GM12878 (cell line): ENCODE data around the gene POLN.

ENCODE experiments used
- HDAC2 ChIP-seq: fragments of 200-600 bp; sonication (generic); IDR thresholded peaks from 2 replicates; pipeline ENCODE4 v1.6.1; 2017
- MAX ChIP-seq: IDR thresholded peaks from 2 replicates; pipeline ENCODE4 v1.6.1; 2012; ENCODE audit warnings: low read depth, low read length, improper control_type of control experiment
- MXI1 ChIP-seq: fragments of 150-350 bp; IDR thresholded peaks from 2 replicates; pipeline ENCODE4 v1.6.1; 2011; ENCODE audit warnings: low read depth, mild to moderate bottlenecking, inconsistent platforms, low read length, improper control_type of control experiment
- POLR2A ChIP-seq: IDR thresholded peaks from 2 replicates; pipeline ENCODE4 v1.6.1; 2011; ENCODE audit warnings: low read depth, mild to moderate bottlenecking, low read length
- SREBF2 ChIP-seq: IDR thresholded peaks from 2 replicates; pipeline ENCODE4 v1.6.1; 2012; ENCODE audit warnings: mild to moderate bottlenecking, low read length
- STAT3 ChIP-seq: IDR thresholded peaks from 2 replicates; pipeline ENCODE4 v1.6.1; 2011; ENCODE audit warnings: low read depth, low read length, improper control_type of control experiment
- SUPT20H ChIP-seq: IDR thresholded peaks from 2 replicates; pipeline ENCODE4 v1.6.1; 2011; ENCODE audit warnings: low read depth, mild to moderate bottlenecking, low read length, moderate library complexity, borderline replicate concordance; ENCODE audit not compliant: control insufficient read depth

DNA sequence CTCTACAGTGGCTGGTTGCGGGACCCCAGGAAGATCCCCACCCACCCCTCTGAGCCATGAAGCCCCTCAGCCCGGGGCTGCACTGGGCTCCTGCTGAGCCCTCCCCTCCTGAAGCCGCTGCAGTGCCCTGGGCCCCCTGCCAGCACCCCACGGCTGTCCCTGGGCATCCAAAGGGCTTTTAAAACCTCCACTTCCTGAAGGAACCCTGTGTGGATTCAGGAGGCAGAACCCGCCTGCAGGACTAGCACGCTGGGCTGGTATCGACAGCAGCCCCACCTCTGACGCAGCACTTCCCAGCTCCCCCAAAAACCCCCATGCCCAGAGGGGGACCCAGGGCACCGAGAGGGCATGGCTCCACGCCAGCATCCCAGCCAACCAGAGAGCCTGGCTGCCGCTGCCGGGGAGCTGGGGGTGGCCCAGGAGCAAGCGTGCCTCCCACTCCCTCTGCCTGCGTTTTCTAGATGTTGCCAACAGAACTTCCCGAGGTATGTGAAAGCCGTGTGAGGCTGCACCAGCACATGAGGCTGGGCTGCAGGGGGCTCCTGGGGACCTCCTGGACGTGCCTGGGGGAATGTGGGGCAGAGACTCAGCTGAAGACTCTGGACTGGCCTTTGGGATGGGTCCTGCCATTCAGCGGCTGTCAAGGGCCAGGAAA, 13.7 kb upstream of the POLN start:
- TF ChIP-seq SUPT20H = no peak
- no peak for TF ChIP-seq POLR2A
- no peak for TF ChIP-seq MXI1
- TF ChIP-seq HDAC2 = no peak
- no peak for TF ChIP-seq SREBF2
- TF ChIP-seq MAX = no peak
- no peak for TF ChIP-seq STAT3
